HG02759 (cell line): Measurements from ENCODE around the gene PLCD1.
"Not testable (repeated sequence)": the region's sequence is repeated elsewhere in the genome, so short reads cannot be mapped to it uniquely, and the experiment has no call there.

Source experiments
- ATAC-seq: cut with Tn5 transposase; IDR thresholded peaks from one replicate; pipeline ENCODE4 v1.9.1; 2021; ENCODE audit warnings: mild to moderate bottlenecking, moderate library complexity; ENCODE audit not compliant: unreplicated experiment

The PLCD1 gene

GRCh38 chr3:38029400-38030125, at the start of gene PLCD1:
PLCD1 (minus strand) TSS chr3:38029642; CDS start chr3:38029539, 103 bp downstream.
- no peak for ATAC-seq

- not testable (repeated sequence) for ATAC-seq
Measured at GRCh38 chr3:38077073-38077472, 47.6 kb upstream of the PLCD1 start.

GRCh38 chr3:38070013-38070412, 40.6 kb upstream of the PLCD1 start:
- no peak for ATAC-seq

- ATAC-seq, result no peak
Measured at GRCh38 chr3:38067508-38068233, 38.2 kb upstream of the PLCD1 start.

GRCh38 chr3:38064453-38064852, 35.0 kb upstream of the PLCD1 start:
- ATAC-seq, result not testable (repeated sequence)

GRCh38 chr3:38062809-38063208, 33.4 kb upstream of the PLCD1 start:
- ATAC-seq, result no peak

- no peak for ATAC-seq
Measured at GRCh38 chr3:38059591-38059990, 30.1 kb upstream of the PLCD1 start.

GRCh38 chr3:38059148-38059547, 29.7 kb upstream of the PLCD1 start:
- ATAC-seq, result no peak

- no peak for ATAC-seq
Measured at GRCh38 chr3:38054499-38055001, 25.1 kb upstream of the PLCD1 start.

- ATAC-seq, result not testable (repeated sequence)
Measured at GRCh38 chr3:38053813-38054498, 24.5 kb upstream of the PLCD1 start.

- not testable (repeated sequence) for ATAC-seq
Measured at GRCh38 chr3:38053286-38053685, 23.8 kb upstream of the PLCD1 start.

- no peak for ATAC-seq
Measured at GRCh38 chr3:38051131-38051530, 21.7 kb upstream of the PLCD1 start.

GRCh38 chr3:38049358-38050126, 20.1 kb upstream of the PLCD1 start:
- ATAC-seq, result no peak

GRCh38 chr3:38047896-38048295, 18.5 kb upstream of the PLCD1 start:
- no peak for ATAC-seq

- ATAC-seq, result no peak
Measured at GRCh38 chr3:38046821-38047220, 17.4 kb upstream of the PLCD1 start.

GRCh38 chr3:38046027-38046426, 16.6 kb upstream of the PLCD1 start:
- ATAC-seq, result no peak

GRCh38 chr3:38043486-38043885, 14.0 kb upstream of the PLCD1 start:
- ATAC-seq, result no peak

GRCh38 chr3:38040401-38040800, 11.0 kb upstream of the PLCD1 start:
- ATAC-seq, result no peak

- ATAC-seq, result peak; percentile 46
Measured at GRCh38 chr3:38039899-38040261, 10.4 kb upstream of the PLCD1 start.

GRCh38 chr3:38039101-38039898, 9.9 kb upstream of the PLCD1 start, which contains the start of gene DLEC1:
DLEC1 (plus strand) TSS chr3:38039208; CDS start chr3:38039226, 18 bp downstream.
- ATAC-seq, result peak; percentile 90
